ENCODE results near the gene FHIP1B.
"Not testable (repeated sequence)": the region's sequence is repeated elsewhere in the genome, so short reads cannot be mapped to it uniquely, and the experiment has no call there.

The FHIP1B gene

DNA sequence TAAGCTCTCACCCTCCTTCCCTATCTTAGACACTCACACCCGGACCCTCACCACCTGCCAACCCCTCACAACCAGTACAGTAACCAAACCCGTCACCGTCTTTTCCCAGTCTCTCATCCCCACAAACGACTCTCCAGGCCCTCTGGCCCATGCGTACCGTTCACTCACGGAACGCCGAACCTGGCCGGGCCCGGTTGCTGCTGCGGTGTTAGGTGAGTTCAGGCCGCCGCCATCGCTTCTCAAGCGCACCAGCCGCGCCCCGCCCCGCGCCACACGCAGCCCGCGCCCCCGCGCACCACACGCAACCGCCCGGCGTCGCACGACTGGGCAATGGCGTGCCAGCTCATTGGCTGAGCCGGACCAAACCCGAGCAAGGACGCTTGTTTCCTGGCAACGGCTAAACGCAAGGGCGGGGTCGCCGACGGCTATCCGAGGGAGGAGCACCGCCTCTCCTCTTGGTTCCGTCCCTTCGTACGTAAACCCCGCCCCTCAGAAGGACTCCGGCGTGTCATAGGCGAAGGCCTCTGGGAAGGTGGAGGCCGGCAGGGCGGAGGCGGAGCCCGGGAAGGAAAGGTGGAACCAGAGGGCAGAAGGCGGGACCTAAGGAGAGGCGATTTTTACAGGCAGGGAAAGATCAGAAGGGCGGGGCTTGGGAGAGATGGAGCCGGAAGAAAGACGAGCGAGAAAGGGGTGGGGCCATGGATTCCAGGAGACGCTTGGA lies at the start of gene FHIP1B:
Gene FHIP1B, minus strand, starts transcription at position 250 of the 721 bp plus-strand sequence. CDS start 10,120 bp downstream, outside the sequence.
- DNase-seq (ENCODE audit: low read depth) = peak; percentile 99

DNA sequence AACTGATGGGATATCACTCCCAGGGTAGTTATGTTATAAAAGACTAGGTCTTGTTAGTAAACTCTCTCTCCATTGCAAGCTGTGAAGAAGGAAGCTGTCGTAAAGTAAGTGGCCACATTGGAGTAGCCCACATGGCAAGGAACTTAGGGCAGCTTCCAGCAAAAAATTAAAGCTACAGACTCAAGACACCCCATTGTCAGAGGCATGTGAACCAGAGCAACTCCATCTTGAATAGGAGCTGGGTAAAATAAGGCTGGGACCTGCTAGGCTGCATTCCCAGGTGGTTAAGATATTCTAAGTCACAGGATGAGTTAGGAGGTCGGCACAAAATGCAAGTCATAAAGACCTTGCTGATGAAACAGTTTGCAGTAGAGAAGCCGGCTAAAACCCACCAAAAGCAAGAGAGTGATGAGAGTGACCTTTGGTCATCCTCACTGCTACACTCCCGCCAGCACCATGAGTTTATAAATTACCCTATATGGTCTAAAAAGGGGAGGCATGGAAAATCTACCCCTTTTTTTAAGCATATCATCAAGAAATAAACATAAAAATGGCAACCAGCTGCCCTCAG lies 49.1 kb upstream of the FHIP1B start:
- DNase-seq (ENCODE audit: low read depth) = no peak

DNA sequence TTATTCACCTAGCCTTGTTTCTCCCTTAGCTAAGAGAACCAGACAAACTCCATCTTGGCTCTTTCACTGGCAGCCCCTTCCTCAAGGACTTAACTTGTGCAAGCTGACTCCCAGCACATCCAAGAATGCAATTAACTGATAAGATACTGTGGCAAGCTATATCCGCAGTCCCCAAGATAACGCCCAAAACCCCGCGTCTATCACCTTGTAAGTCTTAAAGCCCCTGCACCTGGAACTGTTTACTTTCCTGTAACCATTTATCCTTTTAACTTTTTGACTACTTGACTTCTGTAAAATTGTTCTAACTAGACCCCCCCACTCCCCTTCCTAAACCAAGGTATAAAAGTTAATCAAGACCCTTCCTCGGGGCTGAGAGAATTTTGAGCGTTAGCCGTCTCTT lies 46.4 kb upstream of the FHIP1B start:
- not testable (repeated sequence) for DNase-seq (ENCODE audit: low read depth)

DNA sequence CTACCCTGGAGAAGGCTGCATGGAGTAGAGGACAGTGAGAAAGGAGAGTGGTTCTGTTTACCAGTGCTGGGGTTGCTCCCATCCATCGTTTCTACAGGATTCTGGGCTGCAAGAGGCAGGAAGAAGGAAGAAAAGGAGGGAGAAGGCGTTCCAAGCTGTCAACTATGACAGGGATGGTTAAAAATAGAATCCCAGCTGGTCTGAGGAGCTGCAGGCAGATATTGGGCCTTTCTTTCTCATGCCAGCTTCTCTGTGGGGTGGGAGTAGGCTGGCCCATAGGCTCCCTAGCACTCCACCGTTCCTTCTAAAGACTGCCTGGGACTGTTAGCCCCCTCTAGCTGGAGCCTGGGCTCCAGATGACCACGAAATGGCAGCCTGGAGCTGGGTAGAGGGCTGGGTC lies 38.8 kb upstream of the FHIP1B start:
- DNase-seq (ENCODE audit: low read depth) = no peak

DNA sequence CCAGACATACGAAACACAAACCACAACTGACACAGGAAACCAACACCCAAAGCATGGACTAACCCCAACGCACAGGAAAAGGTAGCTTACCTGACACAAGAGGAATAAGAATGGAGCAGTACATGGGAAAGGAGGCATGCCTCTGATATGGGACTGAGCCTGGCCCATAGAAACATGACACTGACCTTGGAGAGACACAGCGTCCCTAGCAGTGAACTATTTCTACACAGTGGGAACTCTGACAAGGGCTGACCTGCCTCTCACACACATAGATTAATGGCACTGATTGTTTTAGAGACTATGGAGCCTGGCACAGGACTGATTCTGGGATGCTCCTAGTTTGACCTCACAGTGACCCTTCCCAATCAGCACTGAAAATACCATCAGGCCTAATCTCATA lies 37.2 kb upstream of the FHIP1B start:
- no peak for DNase-seq (ENCODE audit: low read depth)

DNA sequence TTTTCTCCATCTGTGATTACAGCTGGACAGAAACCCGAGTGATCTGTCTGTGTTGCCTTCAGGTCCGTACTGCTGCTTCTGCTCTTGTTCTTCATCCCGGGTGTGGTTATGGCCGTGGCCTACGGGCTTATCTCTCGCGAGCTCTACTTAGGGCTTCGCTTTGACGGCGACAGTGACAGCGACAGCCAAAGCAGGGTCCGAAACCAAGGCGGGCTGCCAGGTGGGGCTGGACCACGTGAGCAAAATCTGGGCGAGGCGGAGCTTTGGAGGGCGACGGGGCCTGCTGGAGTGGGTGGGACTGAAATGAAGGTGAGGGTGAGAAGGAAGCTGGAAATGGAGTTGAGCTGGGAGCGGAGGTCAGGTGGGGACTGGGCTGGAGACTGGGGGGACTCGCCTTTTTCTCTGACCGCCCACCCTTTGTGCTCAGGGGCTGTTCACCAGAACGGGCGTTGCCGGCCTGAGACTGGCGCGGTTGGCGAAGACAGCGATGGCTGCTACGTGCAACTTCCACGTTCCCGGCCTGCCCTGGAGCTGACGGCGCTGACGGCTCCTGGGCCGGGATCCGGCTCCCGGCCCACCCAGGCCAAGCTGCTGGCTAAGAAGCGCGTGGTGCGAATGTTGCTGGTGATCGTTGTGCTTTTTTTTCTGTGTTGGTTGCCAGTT lies 36.3 kb upstream of the FHIP1B start:
- DNase-seq (ENCODE audit: low read depth) = no peak

DNA sequence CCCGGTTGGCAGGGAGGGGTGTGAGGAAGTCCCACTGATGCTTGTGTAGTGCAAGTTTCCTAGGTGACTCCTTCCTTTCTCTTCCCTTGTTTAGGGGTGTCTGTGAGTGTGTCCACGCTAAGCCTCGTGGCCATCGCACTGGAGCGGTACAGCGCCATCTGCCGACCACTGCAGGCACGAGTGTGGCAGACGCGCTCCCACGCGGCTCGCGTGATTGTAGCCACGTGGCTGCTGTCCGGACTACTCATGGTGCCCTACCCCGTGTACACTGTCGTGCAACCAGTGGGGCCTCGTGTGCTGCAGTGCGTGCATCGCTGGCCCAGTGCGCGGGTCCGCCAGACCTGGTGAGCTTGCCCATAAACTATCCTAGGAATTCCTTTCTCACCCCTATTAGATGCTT lies 35.6 kb upstream of the FHIP1B start:
- no peak for DNase-seq (ENCODE audit: low read depth)

DNA sequence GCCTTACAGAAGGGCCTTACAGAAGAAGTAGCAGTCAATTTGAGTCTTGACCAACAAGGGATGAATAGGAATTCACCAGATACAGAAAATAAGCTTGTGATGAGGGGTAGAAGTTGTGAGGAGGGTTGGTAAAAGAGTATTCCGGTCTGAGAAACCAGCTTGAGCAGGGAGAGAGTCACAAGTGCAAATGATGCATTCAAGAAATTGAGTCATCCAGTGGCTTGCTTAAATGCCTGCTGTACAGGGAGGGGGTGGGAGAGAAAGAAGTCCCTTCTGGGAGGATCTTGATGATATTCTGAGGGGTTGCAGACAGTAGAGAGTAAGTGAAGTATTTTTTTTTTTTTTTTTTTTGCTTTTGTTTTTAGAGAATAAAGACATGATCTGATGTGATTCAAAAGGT lies 34.4 kb upstream of the FHIP1B start:
- DNase-seq (ENCODE audit: low read depth) = no peak

DNA sequence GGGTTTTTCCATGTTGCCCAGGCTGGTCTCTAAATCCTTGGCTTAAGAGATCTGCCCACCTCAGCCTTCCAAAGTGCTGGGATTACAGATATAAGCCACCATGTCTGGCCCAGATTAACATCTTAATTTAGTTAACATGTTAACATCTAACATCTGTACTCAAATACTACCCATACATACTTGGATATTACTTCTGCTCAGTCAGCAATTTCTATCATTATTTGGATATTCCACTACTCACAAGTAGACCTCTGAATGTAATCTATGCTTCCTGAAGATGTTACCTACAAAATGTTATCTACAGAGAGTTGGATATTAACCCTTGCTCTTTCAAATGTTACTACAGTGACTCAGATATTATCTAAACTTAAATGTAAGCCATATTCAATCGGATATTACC lies 29.2 kb upstream of the FHIP1B start:
- no peak for DNase-seq (ENCODE audit: low read depth)

DNA sequence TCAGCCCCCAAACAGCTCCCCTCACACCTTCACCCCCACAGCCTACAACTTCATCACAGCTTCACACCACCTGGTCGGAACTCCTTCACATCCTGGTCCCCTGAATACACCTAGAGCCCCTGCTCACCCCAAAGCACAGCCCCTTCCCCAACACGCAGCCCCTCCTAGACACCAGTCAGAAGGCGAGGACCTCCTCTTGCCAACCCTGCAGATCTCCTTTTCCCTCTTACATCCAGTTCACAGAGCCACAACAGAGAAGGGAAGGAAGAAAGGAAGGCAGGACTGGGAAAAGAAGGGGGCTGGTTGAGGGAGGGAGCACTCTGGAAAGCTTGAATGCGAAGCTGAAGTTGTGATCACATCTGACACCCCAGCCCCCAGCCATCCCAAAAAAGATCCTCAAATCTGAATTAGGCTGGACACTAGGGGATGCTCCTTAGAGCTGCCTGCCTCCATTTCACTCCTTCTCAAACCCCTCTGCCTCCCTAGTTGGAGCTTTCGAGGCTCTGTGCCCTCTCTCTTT lies 25.8 kb upstream of the FHIP1B start:
- DNase-seq (ENCODE audit: low read depth) = no peak

DNA sequence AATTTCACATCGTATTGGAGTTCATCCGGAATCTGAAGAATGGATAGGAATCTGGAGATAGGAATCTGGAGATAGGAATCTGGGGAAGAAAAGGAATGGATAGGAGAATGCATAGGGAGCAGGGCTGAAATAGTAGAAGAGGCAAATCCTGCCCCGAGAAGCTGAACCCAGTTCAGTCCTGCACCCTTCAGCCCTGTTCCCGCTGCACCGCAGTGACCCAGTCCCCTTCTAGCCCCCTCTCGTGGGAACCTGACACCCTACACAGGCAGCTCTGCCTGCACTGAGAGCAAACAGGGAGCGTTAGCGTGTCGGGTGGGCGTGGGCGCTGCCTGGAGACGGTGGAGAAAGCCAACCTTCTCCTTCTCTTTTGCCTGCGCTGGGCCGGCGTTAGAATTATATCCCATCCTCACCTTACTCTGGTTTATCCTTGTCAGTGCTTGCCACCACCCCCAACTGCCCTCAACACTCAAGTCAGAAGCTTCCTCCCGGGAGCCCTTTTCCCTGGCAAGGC lies 24.2 kb upstream of the FHIP1B start:
- DNase-seq (ENCODE audit: low read depth) = no peak

DNA sequence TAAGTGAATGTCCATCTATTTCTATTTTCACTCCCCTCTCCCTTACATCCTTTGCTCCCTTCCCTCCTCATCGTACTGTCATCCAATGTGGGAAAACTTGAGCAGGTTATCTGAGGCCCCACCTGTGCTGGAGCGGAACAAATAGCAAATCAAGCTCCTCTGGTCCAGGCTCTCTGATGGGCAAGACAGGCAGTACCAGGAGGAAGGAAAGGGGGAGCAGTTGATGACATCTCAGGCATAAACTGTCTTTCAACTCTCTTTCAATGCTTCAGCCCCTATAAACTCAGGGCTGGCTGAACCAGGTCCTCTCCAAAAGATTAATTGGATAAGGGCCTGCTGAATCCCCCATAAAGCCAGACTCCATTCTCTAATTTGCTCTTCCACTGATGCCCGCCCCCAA lies 23.7 kb upstream of the FHIP1B start:
- no peak for DNase-seq (ENCODE audit: low read depth)

DNA sequence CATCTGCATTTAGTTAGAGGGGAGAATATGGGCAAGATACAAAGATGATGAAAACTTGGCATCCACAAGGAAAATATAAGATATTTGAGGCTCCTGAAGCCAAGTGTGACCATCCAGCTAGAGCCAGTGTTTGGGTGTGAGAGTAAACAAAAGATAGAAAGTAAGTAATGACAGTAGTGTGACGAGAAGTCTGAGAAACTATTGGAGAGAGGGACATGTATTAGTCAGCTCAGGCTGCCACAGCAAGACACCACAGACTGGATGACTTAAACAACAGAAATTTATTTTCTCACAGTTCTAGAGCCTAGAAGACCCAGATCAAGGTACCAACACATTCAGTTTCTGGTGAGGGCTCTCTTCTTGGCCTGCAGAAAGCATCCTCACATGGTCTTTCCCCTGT lies 18.8 kb upstream of the FHIP1B start:
- no peak for DNase-seq (ENCODE audit: low read depth)

DNA sequence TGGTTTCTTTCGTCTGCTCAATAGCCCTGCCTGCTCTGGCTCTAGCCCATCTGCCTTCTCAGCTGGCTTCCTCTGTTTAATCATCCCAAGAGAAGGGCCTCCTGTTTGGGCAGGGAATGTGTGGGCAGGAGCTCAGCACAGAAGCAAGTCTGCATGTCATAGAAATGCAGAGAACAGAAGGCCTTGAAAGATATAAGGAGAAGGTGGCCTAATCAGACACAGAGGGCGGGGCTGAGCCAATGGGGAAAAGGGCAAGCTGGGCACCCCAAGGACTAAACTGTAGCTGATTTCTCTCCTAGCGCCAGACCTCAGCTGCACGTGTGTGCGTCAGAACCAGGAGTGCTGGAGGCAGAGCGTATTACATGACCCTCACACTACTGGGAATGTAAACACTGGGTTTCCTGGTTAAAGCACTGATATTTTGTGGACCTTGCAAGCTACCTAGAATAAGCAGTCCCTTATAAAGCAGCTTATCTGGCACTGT lies 17.6 kb upstream of the FHIP1B start:
- no peak for DNase-seq (ENCODE audit: low read depth)

DNA sequence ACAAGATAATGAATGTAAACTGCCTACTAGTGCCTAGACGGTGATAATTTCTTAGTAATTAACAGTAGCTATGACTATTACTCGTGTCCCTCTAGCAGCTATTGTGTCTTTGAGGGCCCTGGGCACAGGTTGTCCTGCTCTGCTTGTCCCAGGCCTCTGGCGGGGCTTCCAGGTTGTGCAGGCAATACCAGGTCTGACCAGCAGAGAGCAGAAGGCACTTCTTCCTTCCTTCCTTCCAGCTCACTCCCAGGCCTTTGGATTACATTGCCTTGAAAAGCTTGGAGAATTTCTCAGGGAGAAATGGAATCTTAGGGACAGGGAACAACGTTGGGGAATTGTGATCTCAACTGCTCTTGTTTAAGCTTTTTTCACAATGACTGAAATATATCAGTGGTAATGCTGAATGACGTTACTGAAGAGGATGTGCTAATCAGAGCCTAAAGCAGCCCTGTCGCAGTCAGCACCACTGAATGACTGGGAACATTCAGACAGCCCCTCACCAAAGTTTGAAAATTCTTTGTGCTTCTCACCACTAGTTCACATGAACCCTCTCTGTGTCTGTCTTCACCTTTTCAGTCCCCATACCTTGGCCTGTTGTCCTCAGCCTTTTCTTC lies 16.8 kb upstream of the FHIP1B start:
- peak; percentile 38 for DNase-seq (ENCODE audit: low read depth)

DNA sequence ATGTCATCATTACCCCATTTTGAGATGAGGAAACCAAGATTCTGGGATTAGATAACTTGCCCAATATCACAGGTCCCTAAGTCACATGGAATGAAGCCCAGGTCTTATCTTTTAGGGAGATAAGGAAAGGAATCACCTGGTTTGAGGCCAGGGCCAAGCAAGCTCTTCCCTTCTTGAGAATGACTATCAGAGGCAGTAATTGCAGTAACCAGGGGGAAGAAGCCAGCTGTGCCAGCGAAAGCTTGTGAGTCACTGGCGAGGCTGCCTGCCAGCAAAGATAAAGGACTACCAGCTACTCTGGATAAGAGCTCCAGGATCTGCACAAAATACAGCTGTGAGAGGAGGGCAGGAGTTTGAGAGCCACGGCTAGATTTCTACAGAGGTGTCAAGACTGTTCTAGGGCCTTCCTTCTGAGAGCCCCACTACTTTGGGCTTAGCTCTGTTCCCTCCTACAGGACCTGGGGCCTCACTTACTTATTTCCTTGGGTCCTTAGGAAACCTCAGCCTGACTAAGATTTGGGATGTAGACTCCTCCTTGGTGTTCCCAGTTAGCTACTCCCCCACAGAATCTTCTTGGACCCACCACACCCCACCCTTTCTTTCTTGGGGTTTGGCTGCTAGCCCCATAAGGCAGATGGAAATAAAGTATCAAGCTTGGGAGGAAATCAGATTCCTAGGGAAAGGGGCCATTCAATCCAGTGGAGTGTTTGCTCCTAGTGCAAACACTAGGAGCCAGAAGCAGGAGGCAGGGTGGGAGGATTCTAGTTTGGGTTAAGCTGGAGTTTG lies 15.5 kb upstream of the FHIP1B start:
- peak; percentile 52 for DNase-seq (ENCODE audit: low read depth)

DNA sequence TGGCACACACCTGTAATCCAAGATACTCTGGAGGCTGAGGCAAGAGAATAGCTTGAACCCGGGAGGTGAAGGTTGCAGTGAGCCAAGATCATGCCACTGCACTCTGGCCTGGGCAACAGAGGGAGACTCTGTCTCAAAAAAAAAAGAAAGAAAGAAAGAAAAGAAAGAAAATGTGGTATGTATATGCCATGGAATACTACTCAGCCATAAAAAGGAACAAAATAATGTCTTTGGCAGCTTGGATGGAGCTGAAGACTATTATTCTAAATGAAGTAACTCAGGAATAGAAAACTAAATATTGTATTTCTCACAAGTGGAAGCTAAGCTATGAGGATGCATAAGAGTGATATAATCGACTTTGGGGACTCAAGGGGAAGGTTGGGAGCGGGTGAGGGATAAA lies 14.5 kb upstream of the FHIP1B start:
- not testable (repeated sequence) for DNase-seq (ENCODE audit: low read depth)

DNA sequence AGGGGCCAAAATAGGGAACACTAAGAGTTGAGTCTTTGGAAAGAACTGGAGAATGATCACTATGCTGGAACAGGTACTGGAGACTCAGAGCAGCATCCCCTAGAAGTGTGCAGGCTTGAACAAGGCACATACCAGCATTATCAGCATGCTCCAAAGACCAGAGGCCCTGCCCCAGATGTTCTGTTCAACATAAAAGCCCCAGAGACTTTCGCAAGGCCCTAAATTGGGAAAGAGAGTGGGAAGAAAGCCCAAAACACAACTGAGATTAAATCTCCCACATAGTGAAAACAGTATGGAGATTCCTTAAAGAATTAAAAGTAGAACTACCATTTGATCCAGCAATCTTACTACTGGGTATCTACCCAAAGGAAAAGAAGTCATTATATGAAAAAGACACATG lies 13.8 kb upstream of the FHIP1B start:
- DNase-seq (ENCODE audit: low read depth) = no peak

DNA sequence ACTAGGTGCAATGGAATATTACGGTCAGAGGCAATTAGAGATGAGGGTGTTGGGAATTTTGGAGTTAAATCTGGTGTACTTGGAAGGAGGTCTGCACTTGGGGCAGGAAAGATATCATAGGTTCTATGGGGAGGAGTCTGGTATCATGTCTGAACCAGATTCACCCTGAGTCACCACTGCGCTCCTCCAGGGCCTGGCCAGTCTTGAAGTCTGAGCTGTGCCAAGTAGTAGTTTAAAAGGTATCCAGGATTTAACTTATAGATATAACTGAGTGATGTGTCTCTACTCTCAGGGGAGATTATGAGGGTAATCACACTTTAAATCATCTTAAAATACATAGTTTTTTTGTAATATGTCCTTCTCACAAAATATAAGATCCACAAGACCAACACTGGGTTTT lies 11.1 kb upstream of the FHIP1B start:
- DNase-seq (ENCODE audit: low read depth) = no peak

DNA sequence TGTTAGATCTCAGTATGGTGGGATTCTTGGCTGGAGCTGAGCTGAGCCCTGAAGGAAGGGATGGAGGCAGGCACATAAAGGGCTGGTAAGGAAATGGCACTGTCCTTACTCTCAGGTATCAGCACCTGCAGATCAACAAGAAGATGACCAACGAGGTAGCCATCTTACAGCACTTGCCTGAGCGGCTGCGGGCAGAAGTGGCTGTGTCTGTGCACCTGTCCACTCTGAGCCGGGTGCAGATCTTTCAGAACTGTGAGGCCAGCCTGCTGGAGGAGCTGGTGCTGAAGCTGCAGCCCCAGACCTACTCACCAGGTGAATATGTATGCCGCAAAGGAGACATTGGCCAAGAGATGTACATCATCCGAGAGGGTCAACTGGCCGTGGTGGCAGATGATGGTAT lies 6.9 kb upstream of the FHIP1B start:
- no peak for DNase-seq (ENCODE audit: low read depth)

DNA sequence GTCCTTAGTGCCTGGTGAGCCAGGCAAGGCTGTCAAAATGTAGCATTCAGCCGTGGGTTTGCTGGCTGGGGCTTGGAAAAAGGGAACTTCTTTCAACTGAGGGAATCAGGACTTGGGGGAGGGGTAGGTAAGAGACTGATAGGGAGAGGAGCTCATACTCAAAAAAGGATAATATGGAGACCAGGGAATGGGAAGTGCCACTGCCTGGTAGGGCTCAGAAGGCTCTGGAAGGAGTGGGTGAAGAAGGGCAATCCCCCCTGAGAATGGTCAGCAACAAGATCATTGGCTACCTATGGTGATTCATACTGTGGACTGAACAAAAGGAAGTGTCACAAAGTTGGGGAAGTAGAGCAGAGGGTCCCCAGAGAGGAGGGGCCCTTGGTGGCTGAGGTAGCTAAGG lies 6.3 kb upstream of the FHIP1B start:
- DNase-seq (ENCODE audit: low read depth) = no peak

DNA sequence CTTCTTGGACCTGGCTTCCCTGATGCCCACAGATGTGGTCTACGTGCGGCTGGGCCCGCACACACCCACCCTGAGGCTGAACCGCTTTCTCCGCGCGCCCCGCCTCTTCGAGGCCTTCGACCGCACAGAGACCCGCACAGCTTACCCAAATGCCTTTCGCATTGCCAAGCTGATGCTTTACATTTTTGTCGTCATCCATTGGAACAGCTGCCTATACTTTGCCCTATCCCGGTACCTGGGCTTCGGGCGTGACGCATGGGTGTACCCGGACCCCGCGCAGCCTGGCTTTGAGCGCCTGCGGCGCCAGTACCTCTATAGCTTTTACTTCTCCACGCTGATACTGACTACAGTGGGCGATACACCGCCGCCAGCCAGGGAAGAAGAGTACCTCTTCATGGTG lies 5.7 kb upstream of the FHIP1B start:
- DNase-seq (ENCODE audit: low read depth) = no peak

All from HS-27A (cell line).